GM21576 (cell line): ENCODE data around the gene PCDHA11.

ENCODE experiments used
- ATAC-seq: cut with Tn5 transposase; IDR thresholded peaks from one replicate; pipeline ENCODE4 v1.9.1; 2021; ENCODE audit warnings: mild to moderate bottlenecking, moderate library complexity; ENCODE audit not compliant: unreplicated experiment

The PCDHA11 gene

DNA sequence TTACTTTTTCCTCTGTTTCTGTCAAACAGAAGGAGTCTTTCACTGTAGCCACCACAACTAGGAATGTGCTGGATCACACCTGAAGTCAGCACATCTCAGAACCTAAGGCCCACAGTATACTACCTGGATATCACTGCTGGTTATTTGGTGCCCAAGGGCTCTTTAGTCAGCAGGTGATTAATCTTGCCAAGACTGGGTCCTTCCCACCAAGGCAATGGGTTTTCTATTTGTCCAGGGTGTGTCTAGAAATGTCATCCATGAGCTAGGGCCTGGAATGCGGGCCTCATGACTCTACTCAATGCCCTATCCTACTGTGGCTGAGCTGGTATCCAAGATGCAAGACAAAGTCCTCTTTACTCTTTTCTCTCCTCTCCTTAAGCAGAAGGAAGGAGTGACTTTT, 47.6 kb downstream of the PCDHA11 start:
- no peak for ATAC-seq
